ENCODE data around the gene METTL9.
"Not testable (repeated sequence)": the region's sequence is repeated elsewhere in the genome, so short reads cannot be mapped to it uniquely, and the experiment has no call there.

Gene METTL9

DNA sequence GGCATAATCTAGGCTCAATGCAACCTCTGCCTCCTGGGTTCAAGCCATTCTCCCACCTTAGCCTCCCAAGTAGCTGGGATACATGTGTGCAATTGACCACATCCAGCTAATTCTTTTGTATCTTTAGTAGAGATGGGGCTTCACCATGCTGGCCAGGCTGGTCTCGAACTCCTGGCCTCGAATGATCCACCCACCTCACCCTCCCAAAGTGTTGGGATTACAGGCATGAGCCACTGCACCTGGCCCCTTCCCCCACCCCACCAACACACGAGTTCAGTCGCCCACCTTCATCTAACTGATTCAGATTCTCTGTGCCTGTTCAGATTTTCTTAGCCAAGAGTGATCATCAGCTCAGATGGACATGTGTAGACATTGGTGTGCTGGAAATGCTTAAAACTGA lies 25.0 kb upstream of the METTL9 start:
- no peak for DNase-seq

DNA sequence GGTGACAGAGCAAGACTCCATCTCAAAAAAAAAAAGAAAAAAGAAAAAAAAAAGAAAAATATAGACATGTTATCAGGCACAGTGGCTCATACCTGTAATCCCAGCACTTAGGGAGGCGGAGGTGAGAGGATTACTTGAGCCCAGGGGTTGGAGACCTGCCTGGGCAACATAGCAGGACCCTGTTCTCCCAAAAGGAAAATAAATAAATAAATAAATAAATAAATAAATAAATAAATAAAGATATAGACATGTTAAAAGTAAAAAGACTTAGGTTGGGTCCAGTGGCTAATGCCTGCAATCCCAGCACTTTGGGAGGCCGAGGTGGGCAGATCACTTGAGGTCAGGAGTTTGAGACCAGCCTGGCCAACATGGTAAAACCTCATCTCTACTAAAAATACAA lies 23.1 kb upstream of the METTL9 start:
- not testable (repeated sequence) for DNase-seq

DNA sequence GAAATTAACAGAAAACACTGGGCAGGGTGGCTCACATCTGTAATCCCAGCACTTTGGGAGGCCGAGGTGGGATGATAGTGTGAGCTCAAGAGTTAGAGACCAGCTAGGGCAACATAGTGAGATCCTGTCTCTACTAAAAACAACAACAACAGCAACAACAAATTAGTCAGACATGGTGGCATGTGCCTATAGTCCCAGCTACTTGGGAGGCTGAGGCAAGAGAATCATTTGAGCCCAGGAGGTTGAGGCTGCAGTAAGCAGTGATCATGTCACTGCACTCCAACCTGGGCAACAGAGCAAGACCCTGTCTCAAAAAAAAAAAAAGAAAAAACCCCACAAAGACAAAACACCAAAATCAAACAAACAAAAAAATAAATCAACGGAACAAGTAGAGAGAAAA lies 21.9 kb upstream of the METTL9 start:
- DNase-seq: not testable (repeated sequence)

DNA sequence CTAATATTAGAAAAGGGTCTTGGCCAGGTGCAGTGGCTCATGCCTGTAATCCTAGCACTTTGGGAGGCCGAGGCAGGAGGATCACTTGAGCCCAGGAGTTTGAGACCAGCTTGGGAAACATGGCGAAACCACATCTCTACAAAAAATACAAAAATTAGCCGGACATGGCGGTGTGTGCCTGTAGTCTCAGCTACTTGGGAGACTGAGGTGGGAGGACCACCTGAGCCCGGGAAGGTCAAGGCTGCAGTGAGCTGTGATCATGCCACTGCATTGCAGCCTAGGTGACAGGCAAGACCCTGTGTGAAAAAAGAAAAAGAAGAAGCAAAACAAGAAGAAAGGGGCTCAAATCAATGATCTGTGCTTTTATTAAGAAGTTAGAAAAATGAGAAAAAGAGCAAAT lies 21.1 kb upstream of the METTL9 start:
- not testable (repeated sequence) for DNase-seq

DNA sequence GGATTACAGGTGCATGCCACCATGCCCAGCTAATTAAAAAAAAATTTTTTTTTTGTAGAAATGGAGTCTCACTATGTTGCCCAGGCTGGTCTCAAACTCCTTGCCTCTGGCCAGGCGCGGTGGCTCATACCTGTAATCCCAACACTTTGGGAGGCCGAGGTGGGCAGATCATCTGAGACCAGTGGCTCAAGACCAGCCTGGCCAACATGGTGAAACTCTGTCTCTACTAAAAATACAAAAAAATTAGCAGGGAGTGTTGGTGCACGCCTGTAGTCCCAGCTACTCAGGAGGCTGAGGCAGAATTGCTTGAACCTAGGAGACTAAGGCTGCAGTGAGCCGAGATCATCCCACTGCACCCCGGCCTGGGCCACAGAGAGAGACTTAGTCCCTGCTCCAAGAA lies 19.2 kb upstream of the METTL9 start:
- DNase-seq: not testable (repeated sequence)

DNA sequence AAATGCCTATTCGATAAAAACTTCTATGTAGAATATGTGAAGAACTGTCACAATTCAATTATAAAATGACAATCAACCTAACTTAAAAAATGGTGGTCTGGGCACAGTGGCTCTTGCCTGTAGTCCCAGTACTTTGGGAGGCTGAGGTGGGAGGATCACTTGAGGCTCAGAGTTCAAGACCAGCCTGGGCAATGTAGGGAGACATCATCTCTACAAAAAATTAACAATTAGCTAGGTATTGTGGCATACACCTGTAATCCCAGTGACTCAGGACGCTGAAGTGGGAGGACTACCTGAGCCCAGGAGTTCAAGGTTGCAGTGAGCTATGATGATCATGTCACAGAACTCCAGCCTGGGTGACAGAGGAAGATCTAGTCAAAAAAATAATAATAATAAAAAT lies 18.6 kb upstream of the METTL9 start:
- DNase-seq: no peak

DNA sequence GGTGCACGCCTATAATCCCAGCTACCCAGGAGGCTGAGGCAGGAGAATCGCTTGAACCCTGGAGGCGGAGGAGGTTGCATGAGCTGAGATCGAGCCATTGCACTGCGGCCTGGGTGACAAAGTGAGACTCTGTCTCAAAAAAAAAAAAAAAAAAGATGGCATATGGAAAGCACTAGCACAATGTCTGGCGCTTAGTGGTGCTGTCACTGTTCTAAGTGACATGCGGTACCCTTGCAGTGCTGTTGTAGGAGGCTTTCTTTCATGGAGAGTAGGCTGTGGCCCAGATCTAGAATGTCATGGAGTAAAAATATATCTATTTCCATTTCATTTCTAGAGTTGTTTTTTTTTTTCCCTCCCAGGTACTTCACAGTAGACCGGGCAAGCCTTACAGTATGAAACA lies 14.6 kb upstream of the METTL9 start:
- DNase-seq: no peak

DNA sequence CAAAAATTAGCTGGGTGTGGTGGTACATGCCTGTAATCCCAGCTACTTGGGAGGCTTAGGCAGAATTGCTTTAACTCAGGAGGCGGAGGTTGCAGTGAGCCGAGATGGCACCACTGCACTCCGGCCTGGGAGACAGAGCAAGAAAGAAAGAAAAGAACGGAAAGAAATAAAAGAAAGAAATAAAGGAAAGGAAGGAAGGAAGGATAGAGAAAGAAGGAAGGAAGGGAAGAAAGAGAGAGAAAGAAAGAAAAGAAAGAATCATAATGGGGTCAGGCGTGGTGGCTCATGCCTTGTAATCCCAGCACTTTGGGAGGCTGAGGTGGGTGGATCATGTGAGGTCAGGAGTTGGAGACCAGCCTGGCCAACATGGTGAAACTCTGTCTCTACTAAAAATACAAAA lies 10.8 kb upstream of the METTL9 start:
- not testable (repeated sequence) for DNase-seq

DNA sequence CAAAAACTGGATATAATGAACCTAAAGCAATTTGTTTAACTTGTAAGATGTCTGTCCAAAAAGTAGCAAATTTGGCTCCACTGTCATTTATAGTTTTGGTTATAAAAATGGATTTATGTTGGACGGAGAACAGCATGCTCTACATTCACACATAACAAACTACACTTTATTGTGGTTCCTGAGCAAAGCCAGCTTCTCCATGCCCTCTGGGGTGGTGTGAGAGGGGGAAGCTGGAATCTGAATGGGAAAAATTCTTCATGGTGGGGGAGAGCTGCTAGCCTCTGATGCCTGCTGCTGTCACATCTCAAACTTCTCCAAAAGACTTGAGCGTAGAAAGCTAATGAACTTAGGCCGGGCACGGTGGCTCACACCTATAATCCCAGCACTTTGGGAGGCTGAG lies 9.8 kb upstream of the METTL9 start:
- no peak for DNase-seq

DNA sequence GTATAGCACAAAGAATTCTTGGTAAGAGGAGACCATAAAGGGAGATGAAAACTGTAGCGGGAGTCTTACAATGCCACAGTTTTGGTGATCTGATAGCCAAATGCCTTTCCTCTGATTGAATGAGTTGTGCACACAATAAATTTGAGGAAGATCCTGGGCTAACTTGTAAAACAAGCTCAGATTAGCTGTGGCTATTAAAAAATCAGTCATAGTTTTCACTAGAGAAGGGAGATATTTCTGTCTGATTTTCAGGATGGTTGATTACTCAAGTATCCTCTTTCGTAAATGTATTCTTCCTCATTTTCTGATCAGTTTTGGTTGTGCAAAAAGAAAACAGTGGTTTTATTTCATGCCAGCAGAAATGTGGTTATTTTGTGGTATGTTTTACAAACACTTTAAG lies 9.1 kb upstream of the METTL9 start:
- no peak for DNase-seq

DNA sequence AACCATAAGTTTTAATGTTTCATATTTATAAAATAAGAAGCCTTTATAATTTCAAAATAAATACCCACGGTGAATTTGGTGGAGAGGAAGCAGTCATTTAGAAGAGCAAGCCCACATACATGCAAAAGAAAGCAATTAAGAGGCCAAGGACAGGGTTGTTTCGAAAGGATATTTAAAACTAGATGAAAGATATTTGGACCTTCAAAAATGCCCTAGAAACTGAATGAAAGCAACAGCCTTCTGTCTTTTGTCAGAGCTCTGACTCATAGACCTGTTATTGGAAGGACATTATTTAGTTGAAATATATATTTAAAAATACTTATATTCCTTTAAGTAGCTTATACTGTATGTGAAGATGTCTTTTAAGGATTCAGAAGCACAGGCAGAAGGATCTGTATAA lies 8.6 kb upstream of the METTL9 start:
- no peak for DNase-seq

DNA sequence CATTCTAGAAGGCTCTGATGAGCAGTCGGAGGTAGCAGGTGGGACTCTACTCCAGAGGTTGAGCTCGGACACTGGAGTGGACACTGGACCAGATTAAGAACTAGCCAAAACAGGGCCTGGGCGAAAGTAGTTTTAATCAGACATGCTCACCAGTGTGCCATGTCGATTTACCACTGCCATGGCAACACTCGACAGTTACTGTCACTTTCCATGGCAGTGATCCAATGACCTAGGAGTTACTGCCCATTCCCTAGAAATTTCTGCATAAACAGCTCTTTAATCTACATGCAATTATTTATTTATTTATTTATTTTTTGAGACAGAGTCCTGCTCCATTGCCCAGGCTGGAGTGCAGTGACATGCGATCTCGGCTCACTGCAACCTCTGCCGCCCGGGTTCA lies 7.2 kb upstream of the METTL9 start:
- no peak for DNase-seq

DNA sequence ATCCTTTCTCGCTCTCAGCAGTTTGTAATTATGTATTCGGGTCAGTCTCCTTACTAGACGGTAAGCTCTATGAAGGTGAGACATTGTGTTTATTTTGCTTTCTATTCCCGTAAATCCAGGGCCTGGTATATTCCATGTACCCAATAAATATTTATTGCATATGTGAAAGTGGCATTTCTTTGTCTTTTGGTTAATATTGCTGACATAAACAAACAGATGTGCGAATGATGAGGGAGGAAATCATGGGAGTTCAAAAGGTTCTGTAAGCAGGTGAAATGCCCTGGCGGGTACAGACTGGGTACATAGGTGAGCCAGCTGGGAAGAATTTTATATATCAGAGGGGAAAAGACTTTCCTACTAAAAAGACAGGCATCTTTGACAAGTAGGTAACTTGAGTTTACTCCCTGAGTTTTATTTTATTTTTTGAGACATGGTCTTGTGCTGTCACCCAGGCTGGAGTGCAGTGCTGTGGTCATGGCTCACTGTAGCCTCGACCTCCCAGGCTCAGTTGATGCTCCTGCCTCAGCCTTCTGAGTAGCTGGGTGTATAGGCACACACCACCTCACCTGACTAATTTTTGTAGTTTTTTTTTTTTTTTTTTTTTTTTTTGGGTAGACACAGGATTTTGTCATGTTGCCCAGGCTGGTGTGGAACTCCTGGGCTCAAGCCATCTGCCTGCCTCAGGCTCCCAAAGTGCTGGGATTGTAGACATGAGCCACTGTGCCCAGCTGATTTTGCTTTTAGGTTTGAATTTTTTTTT lies 5.7 kb upstream of the METTL9 start:
- no peak for DNase-seq

DNA sequence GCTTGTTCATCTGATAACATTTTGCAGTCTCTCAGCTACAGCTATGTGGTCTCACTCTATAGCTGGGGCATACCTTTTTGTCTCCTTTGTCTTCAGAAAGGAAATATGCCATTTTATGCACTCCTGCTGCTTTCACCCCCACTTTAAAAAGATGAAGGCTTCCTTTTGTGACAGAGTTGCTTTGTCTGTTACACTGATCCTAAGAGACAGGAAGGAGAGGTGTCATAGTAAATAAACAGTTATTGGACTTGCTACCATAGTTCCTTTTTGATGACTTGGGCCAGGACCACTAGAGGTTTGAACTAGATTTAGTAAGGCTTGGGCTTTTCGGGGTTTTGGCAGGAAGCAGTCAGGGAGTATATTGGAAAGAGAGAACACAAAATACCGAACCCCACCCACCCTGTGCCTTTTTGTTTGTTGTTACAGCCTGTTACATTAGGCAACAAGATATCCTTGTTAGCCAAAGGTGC lies 1.8 kb upstream of the METTL9 start:
- no peak for DNase-seq

DNA sequence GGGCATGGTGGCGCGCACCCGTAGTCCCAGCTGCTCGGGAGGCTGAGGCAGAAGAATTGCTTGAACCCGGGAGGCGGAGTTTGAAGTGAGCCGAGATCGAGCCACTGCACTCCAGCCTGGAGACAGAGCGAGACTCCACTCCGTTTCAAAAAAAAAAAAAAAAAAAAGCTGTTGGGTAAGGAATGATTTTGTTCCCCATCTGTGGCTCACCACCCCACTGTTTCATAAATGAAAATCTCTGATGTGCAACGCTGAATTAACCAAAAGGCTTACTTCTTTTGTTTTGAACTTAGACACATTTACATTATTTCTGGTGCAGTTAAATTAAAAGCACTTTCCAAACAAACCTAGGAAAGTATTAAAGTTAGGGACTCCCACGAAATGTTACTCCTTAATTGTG lies 1.2 kb upstream of the METTL9 start:
- DNase-seq: no peak

DNA sequence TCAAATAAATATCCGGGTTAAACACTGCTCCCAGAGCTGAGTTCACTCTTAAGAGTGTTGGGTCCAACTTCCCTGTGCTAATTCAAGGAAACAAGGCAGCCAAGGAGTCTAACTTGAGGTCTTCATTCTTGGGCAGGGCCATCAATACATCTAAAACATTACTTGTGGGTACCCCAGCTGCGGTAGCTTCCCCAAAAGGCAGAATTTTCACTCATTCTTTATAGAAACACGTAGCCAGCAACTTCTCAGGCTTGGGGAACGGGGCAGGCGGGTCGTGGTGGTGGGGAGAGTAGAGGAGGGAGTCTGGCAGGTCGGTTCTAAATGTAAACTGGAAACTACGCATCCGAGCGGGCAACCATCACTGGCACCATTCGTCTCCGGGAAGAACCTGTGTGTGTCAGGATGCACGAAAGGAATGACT lies 666 bp upstream of the METTL9 start:
- DNase-seq: no peak

DNA sequence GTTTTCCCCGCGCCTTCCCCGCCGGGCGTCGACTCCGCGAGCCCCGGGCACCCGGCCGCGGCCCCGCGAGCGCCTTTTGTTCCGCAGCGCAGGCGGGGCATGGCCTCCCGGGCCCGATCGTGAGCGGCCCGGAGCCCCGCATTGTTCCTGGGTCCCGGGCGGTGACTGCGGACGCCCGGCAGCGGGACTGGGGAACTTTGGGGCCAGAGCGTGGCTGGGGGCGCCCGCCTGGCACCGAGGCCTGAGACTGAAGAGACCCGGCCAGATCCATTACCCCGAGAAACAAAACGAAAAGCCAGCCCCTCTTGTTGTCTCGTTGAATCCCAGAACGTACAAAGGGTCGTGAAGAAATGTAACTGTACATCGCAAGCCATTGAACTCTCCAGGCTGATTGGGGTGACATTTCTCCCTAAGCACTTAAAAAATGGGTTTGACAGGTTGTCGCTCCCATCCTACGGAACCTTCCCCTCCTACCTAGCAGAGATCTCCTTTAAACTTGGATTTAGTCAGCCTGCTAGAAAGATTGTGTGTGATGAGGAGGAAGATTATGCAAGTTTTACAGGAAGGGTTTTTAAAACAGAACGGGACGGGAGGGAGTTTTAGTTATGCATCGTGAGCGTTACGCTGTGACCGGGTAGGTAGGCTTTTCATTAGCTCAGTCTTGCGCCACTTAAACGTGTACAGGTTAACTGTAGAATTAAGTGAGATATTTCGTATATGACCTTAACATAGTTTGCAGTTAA lies 825 bp downstream of the METTL9 start:
- DNase-seq: no peak

DNA sequence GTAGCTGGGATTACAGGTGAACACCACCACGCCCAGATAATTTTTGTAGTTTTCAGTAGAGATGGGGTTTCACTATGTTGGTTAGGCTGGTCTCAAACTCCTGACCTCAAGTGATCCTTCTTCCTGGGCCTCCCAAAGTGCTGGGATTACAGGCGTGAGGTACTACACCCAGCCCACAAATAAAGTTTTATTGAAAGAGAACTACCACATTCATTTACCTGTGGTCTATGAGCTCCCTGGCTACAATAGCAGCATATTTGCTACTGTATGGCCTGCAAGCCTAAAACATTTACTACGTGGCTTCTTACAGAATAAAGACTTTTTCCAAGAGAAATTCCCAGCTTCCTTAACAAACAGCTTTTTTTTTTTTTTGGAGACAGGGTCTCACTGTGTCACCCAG lies 3.4 kb downstream of the METTL9 start:
- DNase-seq: no peak

DNA sequence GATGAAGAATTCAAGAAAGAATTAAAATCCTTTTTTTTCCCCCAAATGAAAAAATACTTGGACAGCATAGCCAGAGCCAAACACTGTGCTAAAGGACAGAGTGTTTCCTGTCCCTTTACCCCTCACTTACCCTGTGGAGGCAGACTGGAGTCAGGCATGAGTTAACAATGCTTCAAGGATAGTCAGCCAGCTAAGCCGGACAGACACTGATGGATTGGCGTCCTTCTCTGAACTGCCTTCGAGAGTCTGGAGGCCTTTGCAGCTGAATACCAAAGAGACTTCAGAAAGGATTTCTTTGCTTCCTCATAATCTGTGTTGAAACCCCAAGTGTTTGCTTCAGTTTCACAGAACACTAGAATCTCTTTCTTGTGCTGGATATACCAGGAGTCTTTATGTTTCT lies 4.6 kb downstream of the METTL9 start:
- no peak for DNase-seq

DNA sequence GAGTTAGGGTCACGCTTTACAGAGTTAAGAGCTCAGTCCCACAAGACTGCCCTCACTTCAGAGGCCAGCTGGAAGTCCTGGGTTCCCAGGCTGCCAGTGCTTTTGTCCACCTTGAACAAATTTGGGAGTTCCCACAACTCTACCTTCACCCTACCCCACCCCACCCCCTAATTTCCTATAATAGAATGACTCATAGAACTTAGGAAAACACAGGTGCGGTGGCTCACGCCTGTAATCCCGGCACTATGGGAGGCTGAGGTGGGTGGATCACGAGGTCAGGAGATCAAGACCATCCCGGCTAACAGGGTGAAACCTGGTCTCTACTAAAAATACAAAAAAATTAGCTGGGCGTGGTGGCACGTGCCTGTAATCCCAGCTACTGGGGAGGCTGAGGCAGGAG lies 6.5 kb downstream of the METTL9 start:
- DNase-seq: not testable (repeated sequence)

DNA sequence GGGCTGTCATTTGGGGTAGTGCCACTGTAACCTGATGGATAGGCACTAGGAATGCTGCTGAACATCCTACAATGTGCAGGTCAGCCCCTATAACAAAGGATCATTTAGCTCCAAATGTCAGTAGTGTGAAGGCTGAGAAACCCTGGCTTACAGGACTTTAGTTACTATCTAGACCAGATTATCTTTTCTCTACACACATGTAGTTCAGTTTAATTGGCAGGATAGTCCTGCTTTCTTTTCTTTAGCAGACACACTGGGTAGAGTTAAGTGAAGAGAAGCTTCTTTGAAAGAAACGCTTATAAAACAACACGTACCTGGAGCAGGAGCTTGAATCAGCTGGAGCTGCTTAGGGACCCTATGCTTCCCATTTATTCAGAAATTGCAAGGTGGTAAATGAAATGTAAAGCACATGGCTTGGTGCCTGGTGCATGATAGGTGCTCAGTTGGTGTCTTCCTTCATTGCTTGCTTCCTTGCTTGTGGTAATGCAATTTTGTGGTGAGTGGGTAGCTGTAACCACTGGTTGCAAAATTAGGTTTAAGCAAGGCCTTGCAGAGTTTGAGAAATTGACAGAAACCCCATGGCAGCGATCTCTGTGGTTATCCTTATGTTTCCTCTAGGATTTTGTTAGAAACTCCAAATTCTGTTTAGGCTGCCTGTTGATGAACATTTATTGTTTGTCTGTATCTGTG lies 9.4 kb downstream of the METTL9 start:
- DNase-seq: no peak

DNA sequence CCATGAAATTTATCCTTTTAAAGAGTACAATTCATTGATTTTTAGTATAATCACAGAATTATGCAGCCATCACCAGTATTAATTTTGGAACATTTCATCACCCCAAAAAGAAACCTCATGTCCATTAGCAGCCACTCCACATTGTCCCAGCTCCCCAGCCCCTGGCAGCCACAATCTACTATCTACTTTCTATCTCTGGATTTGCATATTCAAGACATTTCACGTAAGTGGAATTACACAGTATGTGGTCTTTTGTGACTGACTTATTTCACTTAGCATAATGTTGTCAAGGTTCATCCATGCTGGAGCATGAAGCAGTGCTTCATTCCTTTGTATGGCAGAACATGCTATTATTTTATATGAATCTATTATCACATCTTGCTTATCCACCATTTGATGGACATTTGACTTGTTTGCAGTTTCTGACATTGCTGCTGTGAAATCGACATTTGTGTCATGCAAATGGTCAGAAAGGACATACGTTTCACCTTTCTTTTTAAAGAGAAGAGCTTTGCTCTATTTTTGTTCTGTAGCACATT lies 10.7 kb downstream of the METTL9 start:
- no peak for DNase-seq

DNA sequence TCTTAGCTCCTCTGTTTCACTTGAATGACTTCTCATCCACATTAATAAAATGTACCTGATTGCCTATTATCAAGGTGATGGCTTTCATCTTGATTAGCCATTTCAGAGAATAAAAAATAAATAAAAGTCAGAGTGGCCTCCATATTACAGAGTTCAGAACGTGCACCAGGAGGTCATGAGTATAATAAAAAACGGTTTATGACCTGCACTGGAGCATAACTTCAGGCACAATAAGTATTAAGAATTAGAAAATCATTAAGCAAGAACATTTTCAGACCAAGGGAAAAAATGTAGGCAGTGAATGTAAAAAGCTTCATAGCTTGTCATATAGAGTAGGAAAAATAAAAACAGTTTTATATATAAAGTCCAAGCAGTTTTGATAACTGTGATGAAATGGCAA lies 11.4 kb downstream of the METTL9 start:
- no peak for DNase-seq

DNA sequence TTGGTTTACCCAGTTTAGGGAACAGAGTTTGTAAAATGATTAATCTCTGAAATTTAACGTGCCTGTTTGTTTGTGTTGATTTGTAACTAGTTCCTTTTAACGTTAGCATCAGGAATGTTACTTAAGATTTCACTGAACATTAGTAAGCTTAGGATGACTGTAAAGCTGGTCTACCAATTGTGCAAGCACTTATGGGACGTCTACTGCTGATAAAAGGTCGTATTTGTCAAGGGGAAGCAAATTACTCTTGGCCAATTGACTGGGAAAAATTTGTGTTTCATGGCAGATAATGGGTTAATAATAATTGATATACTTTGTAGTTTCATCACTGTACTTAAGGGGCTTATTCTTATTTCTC lies 11.8 kb downstream of the METTL9 start:
- DNase-seq: no peak

Data from midbrain (tissue), 1 donor.